GM19025 (cell line): ENCODE results near the gene BRI3.
"Not testable (repeated sequence)": the region's sequence is repeated elsewhere in the genome, so short reads cannot be mapped to it uniquely, and the experiment has no call there.

ENCODE experiments used
- ATAC-seq: cut with Tn5 transposase; IDR thresholded peaks from one replicate; pipeline ENCODE4 v1.9.1; 2021; ENCODE audit warnings: mild to moderate bottlenecking, low read depth, moderate library complexity; ENCODE audit not compliant: unreplicated experiment

The BRI3 gene

DNA sequence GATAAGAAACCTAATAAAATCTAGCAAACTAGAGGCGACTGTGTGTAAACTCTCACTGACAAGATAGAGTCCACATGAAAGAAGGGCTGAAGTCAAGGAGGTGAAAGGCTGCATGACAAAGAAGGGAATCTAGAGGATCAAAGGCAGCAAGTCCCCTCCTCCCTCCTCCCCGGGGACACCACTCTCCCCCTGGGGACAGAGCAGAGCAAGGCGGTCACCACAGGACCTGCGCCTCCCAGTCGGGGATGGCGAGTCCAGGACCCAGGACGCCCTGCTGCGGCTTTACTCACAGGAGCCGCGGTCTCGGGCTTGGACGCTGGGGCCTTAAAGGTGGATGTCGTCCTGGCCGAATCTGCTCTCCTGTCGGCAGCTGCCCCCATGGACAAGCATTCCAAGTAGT, 22.4 kb downstream of the BRI3 start:
- ATAC-seq, result no peak

DNA sequence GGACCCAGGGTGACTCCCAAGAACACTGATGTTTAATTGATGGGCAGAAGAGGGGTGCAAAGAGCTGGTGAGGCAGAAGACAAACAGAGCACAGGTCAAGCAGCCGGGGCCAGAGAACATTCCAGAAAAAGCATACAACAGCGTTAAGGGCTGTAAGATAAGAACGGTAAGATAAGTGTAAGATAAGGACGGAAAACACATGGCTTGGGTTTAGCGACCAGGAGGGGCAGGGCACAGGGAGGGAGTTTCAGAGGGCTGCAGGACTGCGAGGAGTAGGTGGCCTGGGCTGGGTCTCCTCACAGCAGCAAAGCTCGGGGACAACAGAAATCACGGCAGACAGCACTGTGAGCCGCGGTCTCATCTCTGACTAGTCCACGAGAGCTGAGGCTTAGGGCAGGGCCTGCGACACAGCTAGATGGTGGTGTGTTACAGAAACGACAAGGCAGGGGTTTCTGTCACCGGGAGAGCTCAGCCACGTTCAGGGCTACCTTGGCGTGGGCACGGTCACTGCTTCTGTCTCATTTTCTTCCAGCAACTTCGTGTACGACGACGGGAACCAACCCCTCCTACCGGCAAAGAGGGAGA, 24.6 kb downstream of the BRI3 start:
- ATAC-seq, result no peak

DNA sequence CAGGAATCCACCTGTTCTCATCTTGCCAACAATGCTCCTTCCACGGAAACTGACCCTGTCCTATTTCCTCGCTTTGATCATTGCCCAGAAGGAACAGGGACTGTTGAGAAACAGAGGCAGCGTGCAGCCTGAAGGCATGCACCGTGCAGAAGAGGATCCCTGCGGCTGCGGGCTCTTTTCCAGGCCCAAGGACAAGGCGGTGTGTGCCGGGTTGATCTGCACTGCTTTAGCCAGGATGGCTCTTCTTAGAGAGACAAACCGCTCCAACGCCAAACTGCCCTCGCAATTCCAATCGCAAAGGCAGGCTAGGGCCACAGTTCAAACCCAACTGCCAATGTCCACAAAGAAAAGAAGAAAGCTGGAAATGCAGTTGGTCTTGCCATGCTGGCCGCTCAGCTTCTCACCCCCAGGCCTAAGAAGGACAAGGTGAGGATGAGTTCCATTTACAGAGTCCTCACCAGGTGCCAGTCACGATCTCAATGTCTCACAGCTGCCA, 26.5 kb downstream of the BRI3 start:
- ATAC-seq, result no peak

DNA sequence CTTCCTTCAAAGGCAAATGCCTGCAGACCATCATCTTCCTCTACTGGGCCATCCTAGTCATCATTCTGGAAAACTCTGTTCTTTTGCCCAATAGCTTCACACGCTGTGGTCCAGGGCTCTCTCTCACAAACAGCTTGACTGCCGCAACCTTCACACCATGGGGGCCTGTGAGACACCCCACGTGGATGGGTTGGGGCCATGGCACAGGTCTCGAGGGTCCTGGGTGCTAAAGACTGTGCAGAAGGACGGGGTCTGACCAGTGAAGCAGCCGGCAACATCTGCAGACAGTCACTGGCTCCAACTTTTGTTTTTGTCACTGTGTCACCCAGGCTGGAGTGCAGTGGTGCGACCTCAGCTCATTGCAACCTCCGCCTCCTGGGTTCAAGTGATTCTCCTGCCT, 28.1 kb downstream of the BRI3 start:
- ATAC-seq, result no peak

DNA sequence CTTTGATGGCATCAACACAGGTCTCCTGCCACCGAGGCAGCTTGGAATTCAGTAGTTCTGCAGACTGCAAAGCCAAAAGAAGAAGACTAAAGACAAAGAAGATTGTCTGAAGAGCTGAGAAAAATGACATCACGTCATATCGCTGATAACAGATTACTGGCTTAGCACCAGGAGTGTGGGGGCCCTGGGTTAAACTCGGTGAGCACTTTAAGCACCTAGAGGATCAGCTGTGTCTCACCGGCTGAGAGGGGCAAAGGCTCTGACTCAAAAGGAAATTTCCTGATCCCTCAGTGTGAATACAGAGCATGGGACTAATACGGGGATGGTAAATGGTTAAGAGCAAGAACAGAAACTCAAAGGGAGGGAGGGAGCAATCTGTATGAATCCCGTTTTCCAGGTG, 30.7 kb downstream of the BRI3 start:
- ATAC-seq, result no peak

DNA sequence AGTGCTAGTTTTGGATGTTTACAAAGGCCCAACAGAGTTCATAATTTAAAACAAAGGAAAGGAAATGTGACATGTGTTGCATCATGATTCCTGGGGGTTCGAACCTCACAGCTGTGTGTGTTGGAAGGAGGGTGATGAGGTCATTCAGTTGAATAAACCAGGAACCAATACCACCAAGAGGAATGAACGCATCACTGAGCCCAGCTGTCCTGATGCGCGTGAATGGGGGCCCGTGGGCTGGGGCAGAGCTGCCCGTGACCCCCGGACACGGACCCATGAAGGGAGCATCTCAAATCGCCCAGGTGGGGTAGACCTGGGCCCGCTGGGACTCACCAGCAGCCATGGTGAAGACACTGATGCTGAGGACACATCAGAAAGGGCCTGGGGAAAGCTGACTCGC, 33.0 kb downstream of the BRI3 start:
- ATAC-seq, result no peak

DNA sequence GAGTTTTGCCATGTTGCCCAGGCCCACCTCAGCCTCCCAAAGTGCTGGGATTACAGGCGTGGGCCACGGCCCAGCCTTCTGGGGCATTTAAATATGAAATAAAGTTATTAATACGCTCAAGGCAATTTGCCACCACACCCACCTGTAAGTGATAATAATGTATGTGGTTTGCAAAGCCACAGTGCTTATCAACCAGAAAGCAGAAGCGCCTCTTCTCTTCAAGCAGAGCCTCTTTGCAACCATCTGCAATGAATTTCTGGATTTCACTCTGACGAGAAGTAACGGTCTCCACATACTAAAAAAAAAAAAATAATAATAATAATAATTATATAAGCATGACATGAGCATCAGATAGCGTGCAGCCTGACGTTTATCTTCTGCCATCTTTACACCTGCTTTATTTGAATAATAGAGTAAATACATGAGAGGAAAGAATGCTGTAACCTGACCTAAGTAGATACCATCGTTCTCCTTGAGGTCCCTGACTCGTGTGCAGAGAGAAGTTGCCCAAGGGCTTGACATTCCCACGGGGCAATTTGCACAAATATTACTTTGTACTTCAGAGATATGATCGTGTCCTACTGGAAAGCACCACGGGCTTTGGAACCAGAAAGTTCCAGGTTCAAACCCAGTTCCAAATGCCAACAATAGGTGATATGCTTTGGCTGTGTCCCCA, 34.0 kb downstream of the BRI3 start:
- ATAC-seq, result no peak

DNA sequence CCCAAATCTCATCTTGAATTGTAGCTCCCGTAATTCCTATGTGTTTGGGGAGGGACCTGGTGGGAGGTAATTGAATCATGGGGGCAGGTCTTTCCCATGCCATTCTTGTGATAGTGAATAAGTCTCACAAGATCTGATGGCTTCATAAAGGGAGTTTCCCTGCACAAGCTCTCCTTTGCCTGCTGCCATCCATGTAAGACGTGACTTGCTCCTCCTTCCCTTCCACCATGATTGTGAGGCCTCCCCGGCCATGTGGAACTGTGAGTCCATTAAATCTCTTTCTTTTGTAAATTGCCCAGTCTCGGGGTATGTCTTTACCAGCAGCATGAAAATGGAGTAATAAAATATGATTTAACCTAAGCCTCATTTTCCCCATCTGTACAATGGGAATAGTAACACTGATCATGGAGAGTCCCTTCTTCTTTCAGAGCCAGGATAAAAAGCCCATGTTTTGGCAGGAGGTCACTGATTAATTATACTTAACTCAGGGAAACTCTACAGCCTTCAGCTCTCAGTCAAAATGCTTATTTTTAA, 34.6 kb downstream of the BRI3 start:
- not testable (repeated sequence) for ATAC-seq

DNA sequence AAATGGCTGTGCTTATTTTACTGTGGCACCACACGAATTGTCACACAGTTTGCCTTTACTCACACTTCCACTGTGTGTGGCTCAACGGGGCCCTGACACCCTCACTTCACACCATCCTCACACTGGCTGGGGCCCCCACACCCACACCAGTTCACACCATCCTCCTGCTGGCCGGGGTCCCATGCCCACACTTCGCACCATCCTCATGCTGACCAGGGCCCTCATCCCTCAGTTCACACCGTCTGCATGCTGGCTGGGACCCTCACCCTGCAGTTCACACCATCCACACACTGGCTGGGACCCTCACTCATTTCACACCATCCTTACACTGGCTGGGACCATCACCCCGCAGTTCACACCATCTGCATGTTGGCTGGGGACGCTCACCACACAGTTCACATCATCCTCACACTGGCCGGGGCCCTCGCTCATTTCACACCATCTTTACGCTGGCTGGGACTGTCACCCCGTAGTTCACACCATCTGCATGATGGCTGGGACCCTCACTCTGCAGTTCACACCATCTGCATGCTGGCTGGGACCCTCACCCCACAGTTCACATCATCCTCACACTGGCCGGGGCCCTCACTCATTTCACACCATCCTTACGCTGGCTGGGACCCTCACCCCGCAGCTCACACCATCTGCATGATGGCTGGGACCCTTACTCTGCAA, 36.0 kb downstream of the BRI3 start:
- ATAC-seq, result no peak

DNA sequence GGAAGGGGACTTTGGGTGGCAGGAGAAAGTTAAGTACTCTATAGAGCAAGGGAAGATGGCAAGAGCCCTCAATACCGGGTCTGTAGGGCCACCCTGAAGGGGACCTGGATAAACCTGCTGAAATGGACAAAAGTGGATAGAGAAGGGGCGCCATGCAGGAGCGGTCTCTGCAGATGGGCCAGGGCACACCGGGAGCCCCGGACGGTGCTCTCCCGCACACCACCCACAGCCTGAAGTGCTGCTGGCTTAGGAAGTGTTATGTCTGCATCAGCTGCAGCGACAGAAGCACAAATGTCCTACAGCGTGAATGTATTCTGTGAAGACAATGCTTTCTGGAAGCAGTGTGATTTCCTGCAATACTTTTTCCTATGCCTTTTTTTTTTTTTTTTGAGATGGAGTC, 37.7 kb downstream of the BRI3 start:
- ATAC-seq, result no peak

DNA sequence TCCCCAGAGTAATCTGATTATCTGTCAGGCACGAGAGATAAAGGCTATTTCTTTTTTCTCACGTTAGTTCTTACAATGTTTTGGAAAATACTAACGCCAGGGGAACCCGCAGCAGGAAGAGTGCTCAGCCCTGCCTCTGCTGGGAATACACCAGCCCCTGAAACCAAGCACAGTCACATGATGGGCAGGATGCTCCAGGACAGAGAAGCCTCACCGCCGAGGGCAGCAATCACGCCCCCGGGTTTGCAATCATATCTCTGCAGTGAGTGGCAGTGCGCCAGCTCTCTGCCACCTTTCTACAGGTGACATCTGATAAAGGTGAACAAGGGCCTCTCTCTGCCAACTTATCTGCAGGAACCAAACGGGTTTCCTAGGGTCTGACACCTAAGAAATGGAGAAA, 39.8 kb downstream of the BRI3 start:
- ATAC-seq, result no peak

DNA sequence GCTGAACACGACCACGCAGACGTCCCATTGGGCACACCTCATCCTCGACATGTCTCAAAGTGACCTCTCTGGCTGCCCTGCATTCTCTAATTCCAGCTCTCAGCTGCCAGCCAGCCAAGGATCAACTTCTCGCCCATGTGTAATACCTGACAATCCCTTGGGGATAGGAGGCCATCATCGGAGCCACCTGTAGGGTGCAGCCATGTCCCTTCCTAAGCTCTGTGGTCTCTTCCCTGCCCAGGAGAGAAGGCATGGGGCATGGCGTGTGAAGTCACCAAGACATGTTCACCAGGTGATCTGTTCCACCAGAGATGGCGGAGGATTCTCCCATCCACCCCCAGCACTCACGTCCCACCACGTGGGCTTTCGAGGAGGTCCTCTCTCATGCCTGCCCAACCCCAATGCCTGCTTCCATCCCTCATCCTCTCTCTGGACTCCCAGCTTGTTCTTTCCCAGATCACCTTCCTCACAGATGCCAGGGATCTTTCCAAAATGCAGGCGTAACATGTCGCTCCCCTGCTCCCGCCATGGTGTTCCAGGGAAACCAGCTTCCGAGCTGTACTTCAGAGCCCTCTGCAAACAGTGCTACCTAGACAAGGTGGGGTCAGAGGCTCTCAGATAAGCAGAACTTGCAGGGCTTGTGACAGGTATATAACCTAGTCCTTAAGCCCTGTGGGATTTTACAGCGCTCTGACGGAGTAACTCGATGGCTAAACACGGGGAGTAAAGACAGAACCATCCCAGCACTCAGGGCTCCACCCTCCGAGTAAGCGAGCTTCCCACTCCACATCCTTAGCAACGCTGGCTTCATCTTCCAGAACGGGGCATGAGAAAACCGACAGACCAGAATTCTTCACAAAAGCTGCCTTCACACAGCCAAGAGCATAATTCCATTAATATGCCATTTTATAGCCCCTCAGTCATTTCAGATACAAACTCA, 41.1 kb downstream of the BRI3 start:
- no peak for ATAC-seq

DNA sequence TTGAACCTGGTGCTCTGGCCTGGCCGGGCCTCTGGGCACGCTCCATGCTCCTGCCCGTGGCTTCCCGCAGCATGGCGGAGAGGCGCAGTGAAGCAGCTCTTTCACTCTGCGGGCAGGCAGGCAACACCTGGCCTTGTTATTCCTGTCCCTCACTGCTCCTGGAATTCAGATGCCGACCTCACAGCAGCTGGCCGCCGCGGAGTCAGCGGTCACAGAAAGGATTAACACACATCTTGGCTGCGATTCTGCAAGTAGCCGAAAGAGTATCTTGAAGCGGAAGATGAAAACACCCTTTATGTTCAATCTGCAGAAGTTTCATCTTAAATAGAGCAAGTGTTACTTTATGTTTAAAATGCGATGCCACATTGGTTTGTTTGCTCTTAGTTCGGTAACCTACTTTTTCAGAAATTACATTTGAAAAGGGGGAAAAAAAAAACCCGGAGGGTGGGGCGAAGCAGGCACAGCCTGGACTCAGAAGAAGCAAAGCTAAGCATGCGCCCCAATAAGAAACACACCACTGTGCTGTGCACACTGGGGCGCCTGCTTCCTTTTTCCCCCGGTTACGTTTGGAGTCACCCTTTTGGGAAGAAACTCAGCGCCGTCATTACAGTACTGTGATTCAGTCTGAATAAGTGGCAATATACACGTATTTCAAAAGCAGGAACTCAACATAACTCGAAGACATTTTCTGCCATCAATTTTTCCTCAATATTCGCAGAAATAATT, 42.3 kb downstream of the BRI3 start:
- ATAC-seq, result no peak

DNA sequence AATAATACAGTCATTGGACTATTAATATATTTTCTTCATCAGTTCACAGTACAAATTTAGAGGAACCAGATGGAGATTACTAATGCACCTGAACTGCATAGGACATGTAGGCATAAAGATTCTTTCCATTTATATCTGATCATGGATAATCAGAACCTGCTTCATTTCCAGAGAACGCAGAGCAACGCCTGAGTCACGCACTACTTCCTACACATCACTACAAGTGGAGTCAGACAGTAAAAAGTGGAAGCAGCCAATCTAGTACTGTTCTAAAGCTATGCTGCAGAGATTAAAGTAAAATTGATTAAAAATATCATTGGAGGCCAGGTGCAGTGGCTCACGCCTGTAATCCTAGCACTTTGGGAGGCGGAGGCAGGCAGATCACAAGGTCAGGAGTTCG, 43.3 kb downstream of the BRI3 start:
- ATAC-seq, result no peak

DNA sequence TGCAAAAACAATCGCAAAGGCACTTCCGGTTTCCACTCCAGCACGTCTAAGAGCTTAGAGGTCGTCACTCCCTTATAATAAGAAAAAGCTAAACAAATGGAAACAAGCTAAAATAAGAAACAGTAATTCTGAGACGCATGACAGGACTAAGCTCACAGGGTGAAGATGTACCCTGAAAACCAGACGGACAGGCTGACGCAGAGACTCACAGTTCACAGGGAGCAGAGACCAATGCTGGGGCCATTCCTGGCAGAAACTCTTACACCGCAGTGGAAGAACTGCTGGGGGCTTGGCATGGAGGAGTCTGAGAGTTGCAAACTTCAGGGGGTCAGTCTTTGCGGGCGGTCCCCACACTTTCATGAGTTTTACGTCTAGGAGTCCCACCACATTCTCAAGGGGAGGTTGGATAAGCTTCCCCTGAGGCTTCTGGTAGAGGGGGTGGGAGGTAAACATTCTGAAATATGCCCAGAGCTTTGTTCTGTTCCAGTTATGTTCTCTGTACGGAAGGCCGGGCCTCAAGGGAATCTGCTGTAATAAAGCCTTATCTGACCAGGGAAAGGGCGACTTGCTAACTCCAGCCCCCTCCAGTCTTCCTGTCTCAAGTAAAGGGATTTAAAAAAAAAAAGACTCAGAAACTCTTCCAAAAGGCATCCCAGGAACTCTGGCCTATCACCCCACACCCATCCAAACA, 47.8 kb downstream of the BRI3 start:
- ATAC-seq, result no peak

DNA sequence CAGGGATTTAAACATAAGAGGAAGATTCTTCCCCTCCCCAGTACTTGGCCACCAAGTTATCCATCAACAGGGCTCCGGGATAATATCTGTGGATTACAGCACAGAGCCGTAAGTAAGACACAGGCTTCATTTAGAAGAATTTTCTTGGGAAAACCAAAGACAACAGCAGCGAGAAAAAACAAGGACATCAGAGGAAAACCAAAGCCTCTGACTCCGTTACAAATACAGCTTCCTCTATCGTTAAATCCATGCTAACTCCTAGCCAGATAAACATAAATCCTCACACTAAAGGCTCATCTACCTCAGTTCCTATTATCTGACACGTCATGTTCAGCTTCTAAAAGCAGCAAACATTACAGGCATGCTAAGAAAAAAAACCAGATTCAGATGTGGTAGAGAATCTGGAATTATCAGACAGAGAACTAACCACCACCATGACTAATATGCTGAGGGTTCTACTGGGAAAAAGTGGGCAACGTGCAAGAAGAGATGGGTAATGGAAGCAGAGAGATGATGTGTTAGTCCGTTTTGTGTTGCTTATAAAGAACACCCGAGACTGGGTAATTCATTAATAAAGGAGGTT, 48.4 kb downstream of the BRI3 start:
- ATAC-seq, result no peak

DNA sequence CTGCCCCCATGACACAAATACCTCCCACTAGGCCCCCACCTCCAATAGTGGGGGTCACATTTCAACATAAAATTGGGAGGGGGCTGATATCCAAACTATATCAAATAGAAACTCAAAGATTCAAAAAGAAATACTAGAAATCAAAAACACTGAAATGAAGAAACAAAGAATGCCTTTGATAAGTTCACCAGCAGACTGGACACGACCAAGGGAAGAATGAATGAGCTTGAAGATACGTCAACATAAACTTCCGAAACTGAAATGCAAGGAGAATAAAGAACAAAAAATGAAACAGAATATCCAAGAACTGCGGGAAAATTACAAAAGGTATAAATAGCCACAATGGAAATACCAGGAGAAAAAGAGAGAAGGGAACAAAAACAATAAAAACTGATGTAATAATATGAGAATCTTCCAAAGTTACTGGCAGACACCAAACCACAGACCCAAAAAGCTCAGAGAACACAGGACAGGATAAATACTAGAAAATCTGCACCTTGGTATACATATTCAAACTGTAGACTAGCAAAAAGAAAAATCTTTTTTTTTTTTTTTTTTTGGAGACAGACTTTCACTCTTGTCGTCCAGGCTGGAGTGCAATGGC, 49.5 kb downstream of the BRI3 start:
- no peak for ATAC-seq

DNA sequence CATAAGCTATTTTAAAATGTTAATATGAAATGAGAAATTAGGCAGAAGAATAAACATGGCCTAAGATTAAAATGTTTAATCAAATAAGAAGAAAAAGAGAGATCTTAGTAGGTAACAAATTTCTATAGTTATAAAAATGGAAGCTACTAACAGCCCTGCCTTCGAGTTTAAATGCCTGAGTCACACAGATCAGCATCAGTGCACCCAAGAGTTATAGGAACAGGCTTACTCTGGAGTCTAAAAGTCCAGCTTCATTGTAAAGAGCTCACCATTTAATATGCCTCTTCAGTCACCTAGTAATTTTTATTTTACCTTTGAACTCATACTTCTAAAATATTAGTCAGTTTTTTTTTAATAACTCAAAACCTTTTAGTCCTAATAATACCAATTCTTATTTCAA, 52.6 kb downstream of the BRI3 start:
- ATAC-seq, result no peak
